ENCODE results near the gene URI1.
"Not testable (repeated sequence)": the region's sequence is repeated elsewhere in the genome, so short reads cannot be mapped to it uniquely, and the experiment has no call there.

The URI1 gene

DNA sequence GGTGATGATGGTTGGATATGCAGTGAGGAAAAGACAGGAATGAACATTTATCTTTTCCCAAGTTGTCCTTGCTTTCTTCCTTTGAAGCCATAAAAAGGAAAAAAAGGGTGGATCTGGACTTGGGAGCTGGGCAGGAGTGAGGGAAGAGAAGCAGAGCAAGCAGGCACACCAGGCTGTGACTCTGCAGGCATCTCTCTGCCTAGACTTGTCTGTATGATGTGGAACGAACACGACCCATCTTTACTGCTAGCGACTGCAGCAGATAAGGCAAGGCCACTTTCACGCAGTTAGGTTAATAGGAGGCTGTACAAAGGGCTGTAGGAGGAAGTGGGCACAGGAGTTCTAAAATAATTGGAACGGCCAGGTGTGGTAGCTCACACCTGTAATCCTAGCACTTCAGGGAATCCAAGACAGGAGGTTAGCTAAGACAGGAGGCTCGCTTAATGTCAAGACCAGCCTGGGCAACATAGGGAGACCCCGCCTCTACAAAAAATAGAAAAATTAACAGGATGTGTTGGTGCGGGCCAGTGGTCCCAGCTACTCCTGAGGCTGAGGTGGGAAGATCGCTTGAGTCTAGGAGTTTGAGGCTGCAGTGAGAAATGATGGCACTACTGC lies 961 bp upstream of the URI1 start:
- in situ Hi-C loops (cut with MboI; ENCODE audit: low pct_unique_long_range_greater_than_20kb, low sequenced_read_pairs) = no loop called here
- DNase-seq = no peak

DNA sequence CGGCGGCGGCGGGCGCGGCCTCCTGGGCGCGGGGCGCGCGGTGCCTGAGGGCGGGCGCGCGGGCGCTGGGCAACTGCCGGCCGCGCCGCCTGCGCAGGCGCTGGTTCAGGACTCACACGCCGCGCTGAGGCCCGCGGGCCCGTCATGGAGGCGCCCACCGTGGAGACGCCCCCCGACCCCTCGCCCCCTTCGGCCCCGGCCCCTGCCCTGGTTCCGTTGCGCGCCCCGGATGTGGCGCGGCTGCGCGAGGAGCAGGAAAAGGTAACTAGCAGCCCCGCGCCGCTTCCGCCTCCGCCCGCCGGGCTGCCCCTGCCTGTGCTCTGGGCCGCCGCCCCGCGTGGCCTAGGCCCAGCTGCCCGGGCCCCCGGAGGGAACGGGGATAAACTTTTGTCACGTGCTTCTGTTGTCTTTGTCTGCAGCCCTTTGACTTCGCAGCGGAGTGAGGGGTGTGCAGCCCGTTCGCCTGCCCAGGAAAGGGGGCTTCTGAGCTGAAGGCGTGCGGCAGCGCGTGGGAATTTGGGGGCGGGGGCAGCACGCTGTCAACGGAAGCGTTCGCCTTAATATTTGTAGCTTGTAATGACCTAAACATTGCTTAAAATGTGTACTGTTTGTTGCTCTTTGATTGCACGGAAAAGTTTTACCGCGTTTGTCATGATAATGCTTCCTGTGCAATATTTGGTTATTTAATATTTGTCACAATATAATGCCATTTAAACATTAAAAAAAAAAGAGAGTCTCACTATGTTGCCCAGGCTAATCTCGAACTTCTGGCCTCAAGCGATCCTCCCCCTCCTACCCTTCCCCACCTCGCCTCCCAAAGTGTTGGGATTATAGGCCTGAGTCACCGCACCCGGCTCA lies 594 bp downstream of the URI1 start:
- DNase-seq = peak; percentile 47
- in situ Hi-C loops (cut with MboI; ENCODE audit: low pct_unique_long_range_greater_than_20kb, low sequenced_read_pairs) = no loop called here

DNA sequence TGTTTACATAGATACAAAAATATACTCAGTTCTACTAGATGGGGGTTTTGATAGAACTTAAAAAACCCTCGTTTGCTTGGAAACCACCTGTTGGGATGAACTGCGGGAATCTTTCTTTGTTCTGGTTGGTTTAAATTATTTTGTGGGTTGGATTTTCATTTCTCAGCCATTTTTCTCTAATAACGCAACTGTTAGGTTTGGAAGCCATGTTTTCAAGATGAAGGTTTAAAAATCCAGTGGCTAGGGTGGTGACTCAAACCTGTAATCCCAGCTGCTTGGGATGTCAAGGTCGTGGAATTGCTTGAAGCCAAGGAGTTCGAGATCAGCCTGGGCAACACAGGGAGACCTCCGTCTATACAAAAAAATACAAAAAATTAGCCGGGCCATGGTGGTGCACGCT lies 1.6 kb downstream of the URI1 start:
- DNase-seq = no peak
- in situ Hi-C loops (cut with MboI; ENCODE audit: low pct_unique_long_range_greater_than_20kb, low sequenced_read_pairs) = no loop called here

DNA sequence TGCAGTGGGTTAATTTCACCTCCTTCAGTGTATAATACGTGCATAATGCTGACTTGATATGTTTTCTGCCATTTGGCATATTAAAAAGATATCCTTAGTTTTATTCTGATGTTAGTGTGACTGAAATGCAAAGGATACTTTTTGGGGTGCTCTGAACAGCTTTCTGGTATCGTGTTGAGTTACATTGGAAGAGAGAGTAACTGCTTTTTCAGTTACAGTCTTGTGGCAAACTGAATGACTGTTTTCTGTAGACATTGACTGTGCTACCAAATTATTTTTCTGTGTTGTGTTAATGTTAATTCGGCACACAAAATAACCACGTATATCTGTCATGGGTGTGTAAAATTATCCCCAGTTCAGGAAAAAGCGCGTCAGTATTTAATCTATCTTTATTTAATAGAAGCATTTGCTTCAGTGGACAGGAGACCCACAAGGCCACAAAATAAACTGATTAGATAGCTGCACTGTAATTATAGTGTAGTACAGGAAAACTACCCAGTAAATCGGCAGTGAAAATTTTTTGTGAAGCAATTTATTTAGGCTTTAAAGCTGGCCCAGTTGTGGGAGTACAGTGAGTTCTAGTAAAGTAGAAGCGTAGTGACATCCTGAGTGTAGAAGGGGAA lies 2.5 kb downstream of the URI1 start:
- in situ Hi-C loops (cut with MboI; ENCODE audit: low pct_unique_long_range_greater_than_20kb, low sequenced_read_pairs) = no loop called here
- no peak for DNase-seq

DNA sequence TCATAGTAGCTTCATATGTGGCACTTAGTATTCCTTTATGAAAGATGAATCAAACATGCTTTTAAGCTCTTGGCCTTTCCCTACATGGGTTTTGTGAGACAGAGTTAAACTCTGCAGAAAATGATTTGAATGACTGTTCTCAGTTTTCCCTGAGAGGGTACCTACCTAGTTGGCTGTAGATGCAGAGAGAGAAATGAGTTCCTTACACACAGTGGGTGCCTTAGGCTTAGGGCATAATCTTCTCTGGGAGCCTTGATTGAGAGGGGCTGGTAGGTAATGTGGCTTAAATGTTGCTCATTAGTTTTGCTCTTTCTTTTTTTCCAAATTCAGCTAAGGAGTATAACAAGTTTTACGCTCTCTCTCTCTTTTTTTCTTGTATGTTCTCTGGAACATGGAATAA lies 3.0 kb downstream of the URI1 start:
- in situ Hi-C loops (cut with MboI; ENCODE audit: low pct_unique_long_range_greater_than_20kb, low sequenced_read_pairs) = no loop called here
- no peak for DNase-seq

DNA sequence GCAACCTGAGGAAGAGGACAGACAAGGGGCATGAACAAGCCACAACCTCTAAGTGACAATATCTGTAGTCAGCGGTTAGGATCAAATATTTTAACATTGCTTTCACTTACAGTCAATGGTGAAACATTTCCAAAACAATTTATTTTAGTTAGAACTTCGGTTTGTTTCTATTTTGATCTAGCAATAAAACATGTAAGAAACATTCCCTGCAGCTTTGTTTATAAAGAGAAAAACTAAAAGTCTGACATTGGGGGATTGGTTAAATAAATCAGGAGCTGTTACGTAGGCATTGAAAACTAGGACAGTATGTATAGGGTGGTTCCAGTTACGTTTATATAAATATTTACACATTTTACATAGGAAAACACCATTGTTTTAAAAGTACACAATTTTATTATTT lies 3.4 kb downstream of the URI1 start:
- no peak for DNase-seq
- in situ Hi-C loops (cut with MboI; ENCODE audit: low pct_unique_long_range_greater_than_20kb, low sequenced_read_pairs) = no loop called here

DNA sequence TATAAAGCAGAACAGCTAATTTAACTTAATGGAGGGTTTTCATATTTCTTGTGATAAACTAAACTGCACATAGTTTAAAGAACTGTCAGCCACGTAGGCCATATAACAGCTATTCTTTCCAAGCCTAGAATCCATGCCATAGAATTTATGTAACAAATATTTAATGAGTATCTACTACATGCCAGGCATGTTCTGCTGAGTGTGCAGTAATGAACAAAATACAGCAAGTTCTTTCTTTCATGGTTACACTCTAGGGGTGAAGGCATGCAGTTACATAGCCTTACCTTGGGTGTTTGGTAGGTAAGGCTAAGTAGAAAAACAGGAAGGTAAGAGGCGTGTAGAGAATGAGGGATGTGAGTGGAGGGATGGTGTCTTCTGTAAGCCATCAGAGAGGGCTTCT lies 4.6 kb downstream of the URI1 start:
- in situ Hi-C loops (cut with MboI; ENCODE audit: low pct_unique_long_range_greater_than_20kb, low sequenced_read_pairs) = no loop called here
- no peak for DNase-seq

DNA sequence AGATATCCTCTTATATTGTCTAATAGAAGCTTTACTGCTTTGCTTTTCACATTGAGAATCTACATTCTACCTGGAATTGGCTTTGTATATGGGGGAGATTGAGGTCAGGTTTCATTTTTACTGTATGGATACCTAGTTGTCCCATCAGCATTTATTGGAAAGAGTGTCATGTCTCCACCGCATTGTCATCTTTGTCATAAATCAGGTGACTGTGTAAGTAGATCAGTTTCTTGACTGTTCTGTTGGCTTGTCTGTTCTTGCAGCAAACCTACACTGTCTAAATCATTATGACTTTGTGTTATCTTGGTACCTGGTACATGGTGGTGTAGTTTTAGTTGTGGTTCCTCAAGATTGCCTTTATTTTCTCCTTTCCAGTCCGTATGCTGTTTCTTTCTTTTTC lies 5.8 kb downstream of the URI1 start:
- no peak for DNase-seq
- in situ Hi-C loops (cut with MboI; ENCODE audit: low pct_unique_long_range_greater_than_20kb, low sequenced_read_pairs) = no loop called here

DNA sequence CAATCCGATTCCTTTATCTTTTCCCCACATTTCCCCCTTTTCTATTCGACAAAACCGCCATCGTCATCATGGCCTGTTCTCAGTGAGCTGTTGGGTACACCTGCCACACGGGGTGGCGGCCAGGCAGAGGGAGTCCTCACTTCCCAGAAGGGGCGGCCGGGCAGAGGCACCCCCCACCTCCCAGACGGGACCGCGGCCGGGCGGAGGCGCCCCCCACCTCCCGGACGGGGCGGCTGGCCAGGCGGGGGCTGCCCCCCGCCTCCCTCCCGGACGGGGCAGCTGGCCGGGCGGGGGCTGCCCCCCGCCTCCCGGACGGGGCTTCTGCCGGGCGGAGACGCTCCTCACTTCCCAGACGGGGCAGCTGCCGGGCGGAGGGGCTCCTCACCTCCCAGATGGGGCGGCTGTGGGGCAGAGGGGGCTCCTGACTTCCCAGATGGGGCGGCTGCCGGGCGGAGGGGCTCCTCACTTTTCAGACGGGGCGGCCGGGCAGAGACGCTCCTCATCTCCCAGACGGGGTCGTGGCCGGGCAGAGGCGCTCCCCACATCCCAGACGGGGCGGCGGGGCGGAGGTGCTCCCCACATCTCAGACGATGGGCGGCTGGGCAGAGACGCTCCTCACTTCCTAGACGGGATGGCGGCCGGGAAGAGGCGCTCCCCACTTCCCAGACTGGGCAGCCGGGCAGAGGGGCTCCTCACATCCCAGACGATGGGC lies 6.9 kb downstream of the URI1 start:
- in situ Hi-C loops (cut with MboI; ENCODE audit: low pct_unique_long_range_greater_than_20kb, low sequenced_read_pairs); DNase-seq: not testable (repeated sequence)

DNA sequence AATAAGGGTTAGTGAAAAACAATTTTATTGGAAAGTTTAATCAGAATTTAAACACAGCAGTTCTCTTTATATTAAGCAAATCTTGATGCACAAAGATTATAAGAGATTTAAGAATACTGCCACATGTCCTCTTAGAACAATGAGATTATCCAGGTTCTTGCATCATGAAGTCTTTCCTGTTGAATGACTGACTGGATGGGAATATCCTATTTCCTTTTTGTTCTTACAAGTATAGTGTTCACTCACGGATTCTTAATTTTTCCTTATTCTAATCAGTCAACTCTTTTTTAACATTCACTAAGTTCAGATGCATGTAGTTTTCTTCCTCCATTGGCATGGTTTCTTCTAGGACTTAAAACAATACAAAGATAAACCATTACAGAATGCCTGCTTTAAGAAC lies 10.1 kb downstream of the URI1 start:
- in situ Hi-C loops (cut with MboI; ENCODE audit: low pct_unique_long_range_greater_than_20kb, low sequenced_read_pairs) = no loop called here
- no peak for DNase-seq

DNA sequence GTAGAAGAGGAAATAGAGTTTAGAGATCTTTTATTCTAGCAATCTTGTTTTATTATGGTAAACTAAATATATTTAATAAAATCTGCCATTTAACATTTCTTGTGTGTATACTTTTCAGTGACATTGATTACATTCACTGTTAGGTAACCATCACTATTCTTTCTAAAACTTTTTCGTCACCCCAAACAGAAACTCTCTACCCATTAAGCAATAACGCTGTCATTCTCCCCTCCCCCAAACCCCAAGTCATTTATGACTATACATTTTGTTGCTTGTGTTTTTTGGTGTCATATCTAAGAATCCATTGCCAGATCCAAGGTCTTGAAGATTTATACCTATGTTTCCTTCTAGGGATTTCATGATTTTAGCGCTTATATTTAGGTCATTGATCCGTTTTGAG lies 10.6 kb downstream of the URI1 start:
- in situ Hi-C loops (cut with MboI; ENCODE audit: low pct_unique_long_range_greater_than_20kb, low sequenced_read_pairs) = no loop called here
- no peak for DNase-seq

DNA sequence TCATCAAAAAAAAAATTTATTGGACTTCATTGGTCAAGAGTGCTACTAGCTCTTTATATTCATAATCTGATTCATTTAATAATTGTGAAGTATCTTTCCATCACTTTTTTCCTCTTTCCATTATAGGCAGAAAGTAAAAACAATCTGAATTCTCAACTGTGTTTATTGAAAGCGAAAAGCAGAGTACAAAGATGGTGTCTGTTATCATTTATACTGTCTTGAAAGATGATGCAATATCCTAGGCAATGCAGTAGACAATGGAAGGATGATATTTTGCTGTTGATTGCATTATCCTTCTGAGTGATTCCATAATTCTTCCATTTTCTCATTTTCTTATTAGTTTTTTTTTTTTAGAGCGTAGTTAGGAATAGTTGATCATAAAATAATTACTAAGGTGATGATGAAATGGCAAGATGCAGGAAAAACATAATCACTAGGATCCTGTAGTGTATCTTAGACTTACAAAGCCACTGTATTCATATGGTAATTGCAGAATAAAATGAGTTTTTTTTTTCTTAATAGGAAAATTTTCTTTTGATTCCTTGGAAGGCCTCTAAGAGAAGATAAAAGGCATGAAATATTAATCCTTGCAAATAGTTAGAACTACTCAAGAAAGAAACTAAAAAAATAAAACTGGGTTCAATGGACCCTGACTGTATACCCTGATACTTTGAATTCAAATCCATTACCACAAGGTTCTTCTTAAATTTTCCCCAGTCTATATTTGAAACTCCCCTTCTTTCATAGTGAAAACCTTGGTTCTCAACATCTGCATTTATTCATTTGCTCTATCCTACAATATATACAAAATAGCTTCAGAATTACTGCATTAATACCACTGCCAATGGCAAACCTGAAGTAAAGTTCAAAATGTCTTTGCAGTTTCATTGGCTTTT lies 11.6 kb downstream of the URI1 start:
- in situ Hi-C loops (cut with MboI; ENCODE audit: low pct_unique_long_range_greater_than_20kb, low sequenced_read_pairs) = no loop called here

DNA sequence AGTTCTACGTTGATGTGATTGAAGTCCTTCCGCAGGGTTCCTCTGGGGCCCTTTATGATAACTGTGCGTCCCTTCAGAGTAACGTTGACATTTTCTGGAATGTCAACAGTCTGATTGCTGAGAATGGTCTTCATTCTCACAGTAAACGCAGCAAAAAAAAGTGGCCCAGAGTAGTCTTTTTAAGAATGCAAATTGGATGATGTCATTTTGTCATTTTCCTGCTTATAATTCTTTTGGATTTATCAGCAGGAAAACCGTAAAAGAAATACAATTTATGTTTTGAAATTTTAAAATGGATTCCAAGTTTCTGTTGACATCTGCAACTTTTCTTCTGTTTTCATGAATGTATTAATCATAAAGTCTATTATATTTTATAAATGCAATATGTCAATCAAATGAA lies 14.8 kb downstream of the URI1 start:
- in situ Hi-C loops (cut with MboI; ENCODE audit: low pct_unique_long_range_greater_than_20kb, low sequenced_read_pairs) = no loop called here
- DNase-seq = no peak

More for the DNA sequence above, 11.6 kb downstream of the URI1 start:
- DNase-seq = no peak

DNA sequence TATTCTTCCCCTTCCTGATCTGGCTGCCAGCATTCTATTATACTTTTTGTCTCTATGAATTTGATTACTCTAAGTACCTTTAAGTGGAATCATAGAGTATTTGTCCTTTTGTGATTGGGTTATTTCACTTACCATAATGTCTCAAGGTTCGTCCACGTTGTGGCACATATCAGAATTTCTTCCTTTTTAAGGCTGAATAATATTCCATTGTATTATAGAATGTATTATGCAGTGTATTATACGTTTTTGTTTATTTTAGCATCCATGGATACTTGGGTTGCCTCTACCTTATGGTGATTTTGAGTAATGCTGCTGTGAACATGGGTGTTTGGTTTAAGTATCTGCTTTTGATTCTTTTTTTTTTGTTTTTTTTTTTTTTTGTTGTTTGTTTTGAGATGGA lies 19.3 kb downstream of the URI1 start:
- in situ Hi-C loops (cut with MboI; ENCODE audit: low pct_unique_long_range_greater_than_20kb, low sequenced_read_pairs) = no loop called here
- DNase-seq = no peak

DNA sequence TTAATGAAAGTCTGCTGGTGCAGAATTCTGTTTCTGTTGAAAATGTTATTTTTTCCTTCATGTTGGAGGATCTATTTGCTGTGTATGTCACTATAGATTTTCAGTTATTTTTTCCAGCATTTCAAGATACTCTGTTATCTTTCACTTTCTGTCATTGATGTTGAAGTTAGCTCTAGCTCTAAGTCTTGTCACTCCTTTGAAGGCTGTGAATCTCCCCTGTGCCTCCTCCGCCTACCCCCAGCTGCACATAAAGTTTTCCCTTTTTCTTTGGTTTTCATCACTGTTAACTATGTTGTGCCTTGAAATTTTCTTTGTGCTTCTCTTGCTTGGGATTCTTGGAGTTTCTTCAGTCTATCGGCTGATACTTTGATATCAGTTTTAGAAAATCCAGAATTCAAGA lies 20.8 kb downstream of the URI1 start:
- in situ Hi-C loops (cut with MboI; ENCODE audit: low pct_unique_long_range_greater_than_20kb, low sequenced_read_pairs) = no loop called here

DNA sequence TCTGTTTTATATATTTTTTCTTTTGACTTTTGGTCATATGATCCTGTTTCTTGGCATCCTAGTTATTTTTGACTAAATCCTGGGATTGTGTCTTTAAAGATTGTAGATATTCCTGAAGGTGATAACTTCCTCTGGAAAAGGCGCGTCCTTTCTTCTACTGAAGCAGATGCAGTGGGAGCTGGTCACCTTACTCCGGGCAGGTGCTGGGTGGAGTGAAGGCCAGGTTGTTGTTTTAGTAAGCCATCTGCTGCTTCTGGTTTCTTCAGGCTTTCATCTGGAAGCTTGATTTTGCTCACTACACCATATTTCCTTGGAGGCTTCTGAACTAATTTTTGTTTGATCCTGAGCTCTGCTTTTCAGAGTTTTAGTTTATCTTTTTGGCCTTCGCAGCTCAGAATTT lies 21.5 kb downstream of the URI1 start:
- DNase-seq = no peak
- in situ Hi-C loops (cut with MboI; ENCODE audit: low pct_unique_long_range_greater_than_20kb, low sequenced_read_pairs) = no loop called here

More for the DNA sequence above, 20.8 kb downstream of the URI1 start:
- no peak for DNase-seq

DNA sequence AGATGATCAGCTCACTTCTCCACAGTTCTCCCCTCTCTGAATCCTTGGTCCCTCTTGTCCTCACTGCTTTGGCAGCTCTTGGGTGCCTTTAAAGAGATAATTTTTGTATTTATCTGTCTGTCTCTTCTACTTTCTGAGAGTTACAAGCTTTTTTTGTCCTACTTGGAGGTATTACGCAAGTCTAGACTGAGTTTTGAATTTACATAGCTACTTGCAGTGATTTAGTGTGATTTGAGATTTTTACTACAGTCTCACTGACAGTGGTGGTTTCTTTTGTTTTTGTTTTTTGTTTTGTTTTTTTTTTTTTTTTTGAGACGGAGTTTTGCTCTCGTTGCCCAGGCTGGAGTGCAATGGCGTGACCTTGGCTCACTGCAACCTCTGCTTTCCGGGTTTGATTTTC lies 22.1 kb downstream of the URI1 start:
- no peak for DNase-seq
- in situ Hi-C loops (cut with MboI; ENCODE audit: low pct_unique_long_range_greater_than_20kb, low sequenced_read_pairs) = no loop called here

DNA sequence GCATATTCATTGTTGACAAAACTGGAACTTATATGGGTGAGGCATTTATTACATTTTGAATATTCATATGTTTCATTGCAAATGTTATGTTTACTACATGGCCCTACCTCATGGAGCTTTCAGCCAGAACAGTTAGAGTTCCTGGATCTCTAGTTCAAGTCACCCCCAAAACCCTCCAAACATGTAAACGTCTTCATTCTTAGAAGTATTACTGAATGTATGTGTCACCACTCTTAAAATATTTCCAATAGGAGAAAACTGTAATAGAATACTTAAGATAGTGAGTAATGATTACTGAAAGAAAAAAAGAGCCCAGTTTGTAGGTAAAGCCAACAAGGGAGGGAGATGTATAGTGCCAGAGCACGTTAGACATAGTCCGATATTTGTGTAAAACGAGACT lies 23.5 kb downstream of the URI1 start:
- DNase-seq = no peak
- in situ Hi-C loops (cut with MboI; ENCODE audit: low pct_unique_long_range_greater_than_20kb, low sequenced_read_pairs) = no loop called here

DNA sequence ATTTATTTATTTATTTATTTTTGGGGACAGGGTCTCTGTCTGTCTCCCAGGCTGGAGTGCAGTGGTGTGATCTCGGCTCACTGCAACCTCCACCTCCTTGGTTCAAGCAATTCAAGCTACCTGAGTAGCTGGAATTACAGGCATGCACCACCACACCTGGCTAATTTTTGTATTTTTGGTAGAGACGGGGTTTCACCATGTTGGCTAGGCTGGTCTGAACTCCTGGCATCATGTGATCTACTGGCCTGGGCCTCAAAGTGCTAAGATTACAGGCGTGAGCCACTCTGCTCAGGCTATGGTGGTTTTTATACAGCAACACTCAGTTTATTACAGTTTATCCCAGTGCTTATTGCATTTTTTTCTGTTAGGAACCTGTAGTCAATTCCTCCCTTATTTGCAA lies 24.1 kb downstream of the URI1 start:
- in situ Hi-C loops (cut with MboI; ENCODE audit: low pct_unique_long_range_greater_than_20kb, low sequenced_read_pairs); DNase-seq: not testable (repeated sequence)
